D341Med (cell line): ENCODE measurements around the gene BCORL1.

Source experiments
- DNase-seq: peaks from one replicate; pipeline ENCODE4 v3.0.0; 2012; ENCODE audit warnings: low spot score

The BCORL1 gene

DNA sequence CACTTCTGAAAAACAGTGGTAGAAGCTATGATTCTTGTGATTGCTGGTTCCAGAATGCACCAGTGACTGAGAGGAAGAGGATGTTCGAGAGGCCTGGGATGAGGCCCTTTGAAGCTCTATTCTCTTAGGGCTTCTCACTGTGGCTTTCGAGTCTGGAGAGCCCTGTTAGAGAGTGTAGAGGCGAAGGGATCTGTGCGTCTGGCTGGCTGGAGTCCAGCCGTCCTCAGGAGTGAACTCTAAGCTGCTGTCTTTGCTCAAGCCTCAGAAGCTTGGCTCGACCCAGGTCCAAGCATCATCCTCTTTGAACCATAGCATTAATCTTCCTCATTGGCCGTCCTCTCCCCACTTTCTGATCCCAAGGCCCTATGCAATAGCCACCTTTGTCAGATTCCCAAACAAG lies 76.2 kb downstream of the BCORL1 start:
- no peak for DNase-seq

DNA sequence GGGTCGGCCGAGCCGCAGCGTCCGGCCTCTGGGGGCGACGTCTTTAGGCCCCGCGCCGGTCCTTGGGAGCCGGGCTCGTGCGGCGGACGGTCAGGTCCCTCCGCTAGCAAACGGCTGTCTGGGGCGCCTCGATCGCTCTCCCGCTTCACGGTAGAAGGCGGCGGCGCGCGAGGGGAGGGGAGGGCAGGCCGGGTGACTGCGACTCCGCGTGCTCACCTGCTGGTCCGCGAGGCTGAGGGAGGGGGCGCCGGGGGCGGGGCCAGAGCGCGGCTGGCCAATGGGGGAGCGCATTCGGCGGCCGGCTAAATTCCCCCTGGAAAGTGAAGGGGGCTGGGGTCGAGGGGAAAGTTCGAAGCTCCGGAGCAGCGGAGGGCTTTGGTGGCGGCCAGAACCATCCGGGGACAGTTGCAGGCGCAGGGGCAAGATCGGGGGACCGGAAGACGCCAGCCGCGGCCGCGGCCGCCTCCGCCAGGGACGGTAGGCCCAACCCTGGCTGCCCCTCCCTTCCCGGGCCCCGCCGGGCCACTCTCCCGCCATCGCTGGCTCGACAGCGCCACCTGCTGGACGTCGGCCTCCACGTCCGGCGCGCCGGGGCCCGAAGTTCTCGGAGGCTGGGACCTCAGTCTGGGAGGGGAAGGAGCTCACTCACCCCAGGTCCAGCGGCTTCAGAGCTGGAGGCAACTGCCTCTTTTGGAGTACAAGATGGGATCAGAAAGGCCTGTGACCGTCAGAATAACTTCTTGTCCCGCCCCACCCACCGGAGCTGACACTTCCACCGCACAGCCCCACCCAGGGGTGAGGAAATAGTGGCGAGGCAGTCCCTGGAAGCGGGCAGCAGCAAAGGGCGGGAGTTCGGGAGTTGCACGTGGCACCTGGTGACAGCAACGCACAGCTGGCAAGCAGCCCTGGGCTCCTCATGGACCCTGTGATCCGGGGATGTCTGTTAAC lies 78.0 kb downstream of the BCORL1 start:
- peak; percentile 94 for DNase-seq

DNA sequence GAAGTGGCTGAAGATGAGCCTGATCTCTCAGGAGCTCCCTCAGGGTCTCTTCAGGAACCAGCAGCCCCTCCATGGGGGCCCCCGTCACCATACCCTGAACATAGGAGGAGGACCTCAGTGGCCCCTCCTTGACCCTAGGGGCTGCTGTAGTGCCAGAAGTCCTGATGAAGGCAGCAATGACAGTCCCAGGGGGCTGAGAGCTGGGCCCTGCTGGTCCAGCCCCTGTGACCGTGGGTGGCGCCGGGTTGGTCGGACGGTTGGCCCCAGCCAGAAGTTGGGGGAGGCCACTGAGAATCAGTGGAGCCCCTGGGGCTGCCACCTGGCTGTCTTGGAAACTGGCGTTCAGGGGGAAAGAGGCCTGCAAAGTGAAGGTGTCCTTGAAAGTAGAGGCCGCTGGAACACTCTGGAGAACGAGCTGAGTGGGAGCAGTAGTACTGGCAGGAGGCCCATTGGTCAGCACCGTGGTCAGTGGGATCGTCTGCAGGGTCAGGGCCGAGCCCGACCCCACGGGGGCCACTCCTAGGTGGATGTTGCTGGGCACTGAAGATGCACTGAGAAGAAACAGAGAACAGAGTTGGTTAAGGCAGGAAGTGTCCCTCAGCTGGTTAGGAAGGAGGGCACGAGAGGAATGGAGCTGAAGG lies 84.7 kb downstream of the BCORL1 start:
- no peak for DNase-seq

DNA sequence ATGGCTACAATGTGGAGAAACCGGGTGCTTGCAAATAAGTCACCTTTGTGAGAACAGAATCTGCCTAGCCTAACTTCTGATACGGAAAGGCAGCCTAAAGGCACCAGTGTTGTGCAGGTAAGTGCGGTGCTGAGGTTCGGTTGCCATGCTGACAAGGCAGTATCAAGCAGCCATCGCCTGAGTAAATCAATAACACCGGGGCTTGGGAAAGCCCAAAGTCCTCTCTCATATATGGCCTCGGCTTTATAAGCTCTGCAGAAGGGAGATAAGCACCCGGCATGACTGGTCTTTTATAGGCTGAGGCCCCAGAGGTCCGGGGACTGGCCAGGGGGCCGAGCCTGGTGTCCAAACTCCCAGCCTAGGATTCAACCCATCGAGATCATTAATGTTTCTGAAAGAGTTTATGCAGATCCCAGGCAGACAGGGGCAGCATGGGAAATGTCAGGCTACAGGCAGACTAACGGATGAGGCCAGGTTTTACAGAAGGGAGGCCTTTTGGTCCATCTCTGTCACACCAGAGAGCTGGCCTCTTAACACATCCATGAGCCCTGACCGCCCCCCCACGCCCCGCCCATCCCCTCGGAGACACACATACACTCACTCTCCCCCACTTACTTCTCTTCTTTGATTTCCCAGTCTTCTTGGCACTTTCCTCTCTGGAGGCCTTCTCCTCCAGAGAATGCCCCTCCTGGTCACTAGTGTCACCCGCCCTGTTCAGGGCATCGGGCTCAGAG lies 89.3 kb downstream of the BCORL1 start:
- DNase-seq: no peak

DNA sequence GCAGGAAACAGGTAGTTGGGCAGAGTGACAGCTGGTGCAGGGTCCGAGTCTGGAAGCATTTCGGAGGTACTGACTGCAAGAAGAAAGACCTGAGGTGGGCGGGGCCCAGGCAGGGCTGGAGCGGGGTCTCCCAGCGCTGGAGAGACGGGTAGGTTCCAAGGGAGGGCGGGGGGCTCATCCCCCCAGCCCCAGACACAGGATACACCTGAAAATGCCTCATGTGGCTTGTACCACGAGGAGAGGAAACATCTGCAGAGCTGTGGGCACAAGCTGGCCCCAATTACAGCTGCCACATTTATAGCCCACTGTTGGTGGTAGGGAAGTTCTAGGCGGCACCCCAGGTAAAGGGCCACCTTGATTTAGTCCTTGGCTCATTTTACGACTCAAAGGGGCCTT lies 89.9 kb downstream of the BCORL1 start:
- no peak for DNase-seq

DNA sequence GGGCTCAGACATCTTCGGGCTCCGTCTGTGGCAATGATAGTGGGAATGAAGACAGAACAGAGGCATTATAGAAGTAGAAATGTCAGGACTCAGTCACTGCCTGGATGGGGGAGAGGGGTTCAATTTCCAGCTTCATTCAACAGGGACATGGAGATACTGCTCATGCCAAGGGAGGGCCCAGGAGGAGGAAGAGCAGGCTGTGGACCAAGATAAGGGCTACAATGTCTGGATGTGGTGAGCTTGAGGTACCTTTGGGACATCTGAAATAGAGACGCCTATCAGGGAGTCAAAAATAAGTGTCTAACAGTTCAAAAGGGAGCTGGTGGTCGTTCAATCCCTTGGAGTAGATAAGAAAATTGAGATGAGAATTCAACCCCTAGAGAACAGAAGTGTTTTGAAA lies 93.3 kb downstream of the BCORL1 start:
- no peak for DNase-seq

DNA sequence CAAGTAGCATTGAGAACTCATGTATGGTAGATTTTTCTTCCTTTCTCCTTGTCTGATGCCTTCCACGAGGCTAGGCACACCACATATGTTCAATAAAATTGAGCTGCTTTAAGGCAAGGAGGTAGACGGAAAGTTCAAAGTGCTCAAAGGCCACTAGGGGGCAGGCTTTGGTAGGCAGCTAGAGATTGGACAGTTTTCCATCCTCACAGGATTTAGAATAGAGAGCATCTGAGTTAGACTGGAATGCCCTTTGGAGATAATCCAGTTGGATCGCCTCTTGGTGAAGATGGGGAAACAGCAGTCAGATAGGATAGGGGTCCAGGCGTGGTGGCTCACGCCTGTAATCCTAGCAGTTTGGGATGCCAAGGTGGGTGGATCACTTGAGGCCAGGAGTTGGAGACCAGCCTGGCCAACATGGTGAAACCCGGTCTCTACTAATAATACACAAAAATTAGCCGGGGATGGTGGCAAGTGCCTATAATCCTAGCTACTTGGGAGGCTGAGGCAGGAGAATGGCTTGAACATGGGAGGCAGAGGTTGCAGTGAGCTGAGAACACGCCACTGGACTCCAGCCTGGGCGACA lies 97.5 kb downstream of the BCORL1 start:
- peak; percentile 61 for DNase-seq

DNA sequence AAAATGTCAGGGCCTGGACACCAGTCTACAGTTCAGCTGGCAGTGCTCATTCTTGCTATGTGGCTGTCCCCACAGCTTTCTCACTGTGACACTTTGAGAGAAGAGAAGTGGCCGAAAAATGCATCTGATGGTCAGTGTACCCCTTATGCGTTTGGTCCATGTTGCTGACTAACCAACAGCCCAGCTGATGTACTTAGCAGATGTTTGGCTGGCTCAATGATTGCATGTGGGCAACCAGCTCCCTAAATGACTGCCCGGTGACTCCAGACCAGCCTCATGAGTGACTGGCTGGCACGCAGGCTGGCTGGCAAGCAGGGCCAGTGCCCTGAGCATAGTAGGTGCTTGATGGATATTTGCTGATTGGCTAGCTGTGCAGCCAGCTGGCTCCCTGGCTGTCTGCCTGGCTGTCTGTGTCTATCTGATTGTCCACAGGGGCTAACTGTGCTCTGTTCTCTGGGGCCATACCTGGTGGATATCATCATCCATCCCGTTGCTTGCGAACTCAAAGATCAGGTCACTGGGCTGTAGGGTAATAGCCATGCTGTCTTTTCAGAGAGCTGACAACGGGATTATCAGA lies 98.4 kb downstream of the BCORL1 start:
- DNase-seq: no peak

DNA sequence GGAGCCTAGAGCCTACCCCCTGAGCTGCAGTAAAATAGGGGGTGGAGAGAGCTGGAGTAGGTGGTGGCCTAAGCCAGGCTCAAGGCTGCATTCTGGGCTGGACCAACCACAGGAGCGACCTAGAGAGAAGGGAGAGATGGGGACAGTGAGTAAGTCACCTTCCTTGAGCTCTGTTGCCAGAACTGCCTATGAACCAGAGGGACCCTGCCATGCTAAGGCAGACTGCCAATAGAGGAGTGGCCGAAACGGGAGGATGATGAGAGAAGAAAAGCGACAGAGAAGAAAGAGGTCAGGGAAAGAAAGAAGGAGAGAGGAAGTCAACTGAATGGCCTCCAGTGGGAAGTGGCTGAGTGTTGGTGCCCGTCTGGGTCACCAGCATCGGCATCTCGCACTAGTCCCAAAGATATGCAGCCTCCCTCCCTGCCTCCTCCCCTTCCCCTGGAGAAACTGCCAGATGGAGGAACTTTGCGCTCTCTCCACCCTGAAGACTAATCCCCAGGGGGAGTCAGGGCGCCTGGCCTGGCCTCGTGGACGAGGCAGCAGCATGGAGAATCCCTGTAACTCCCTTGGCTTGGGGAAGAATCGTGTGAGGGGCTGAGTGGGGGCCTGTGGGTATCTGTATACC lies 99.1 kb downstream of the BCORL1 start:
- DNase-seq: no peak

DNA sequence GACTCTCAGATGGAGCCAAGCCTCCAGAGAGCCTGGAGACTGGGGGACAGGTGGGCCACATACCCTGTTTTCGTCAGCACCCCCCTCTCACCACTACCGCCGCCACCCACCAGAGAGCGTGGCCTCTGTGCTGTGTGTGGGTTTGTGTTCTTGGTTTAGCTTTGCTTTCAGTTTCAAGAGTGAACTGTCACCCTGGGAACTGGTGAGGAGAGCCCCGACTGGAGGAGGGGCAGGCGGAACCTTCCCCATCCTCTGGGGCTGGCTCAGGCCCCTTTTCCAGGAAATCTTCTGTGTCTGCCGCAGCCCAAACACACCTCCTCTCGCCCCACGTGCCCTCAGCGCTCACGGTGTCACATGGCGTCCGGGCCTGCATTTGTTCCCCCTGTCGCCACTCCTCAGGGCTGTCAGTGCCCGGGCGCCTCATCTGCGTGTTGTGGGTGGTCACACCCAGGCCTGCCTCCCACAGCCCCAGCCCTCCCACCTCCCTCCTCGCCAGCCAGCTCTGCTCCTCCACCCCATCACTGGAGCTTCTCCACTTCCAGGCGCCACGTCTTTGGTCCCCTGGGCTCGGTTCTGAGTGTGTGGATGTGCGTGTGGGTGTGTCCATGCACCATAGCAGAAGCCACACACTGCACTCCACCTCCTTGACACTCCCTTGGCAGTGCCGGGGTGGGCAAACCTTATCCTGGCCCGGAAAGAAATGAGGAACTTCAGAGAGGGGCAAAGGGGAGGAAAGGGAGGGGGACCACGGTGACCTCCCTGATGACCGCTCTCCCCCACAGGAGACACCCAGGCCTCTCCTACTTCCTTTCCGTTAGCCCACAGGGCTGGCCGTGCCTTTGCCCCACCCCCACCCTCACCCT lies 100.0 kb downstream of the BCORL1 start:
- no peak for DNase-seq

DNA sequence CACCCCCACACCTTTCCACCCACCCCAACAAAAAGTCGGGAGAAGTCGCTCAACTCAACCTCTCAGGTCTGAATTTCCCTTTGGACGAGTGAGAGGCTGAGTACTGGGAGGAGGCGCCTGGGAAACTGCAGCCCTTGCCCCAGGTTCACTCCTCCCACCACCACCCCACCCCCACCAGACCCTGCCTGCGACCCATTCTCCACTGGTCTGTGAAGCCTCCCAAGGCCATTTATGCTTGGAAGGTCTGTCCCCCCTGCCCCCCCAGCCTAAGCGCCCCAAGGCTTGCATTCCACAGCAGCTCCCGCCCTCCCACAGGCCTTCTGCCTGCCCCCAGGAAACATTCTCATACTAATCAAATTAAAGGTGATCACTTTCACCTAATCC lies 100.7 kb downstream of the BCORL1 start:
- no peak for DNase-seq

DNA sequence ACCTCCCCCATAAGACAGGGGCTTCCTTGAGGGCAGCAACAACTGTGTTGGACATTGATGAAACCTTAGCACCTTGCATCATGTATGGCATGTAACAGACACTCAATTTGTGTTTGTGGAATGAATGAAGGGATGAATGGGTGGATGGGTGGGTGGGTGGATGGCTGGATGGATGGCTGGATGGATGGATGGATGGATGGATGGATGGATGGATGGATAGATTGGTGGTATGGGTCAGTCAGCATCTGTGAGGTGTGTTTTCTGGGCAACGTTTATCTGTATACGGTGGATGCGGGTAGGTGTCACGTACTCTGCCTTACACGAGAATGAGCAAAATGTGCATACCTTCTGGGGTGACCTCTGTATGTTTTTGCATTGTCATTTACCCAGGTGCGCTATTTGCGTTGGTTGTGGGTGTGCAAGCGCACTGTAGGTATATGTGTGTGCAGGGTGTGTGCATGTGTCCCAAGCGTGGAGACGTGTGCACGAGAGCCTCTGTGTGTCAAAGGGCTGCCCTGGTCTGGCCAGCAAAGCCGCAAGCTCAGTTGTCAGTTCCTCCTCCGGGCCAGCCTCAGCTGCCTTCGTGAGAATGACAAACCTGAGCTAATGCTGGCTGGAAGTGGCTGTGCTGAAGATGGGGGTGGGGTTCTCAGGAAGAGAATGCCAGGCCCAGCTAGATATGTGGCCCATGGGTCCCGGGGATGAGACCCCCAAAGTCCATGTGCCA lies 101.4 kb downstream of the BCORL1 start:
- DNase-seq: no peak

DNA sequence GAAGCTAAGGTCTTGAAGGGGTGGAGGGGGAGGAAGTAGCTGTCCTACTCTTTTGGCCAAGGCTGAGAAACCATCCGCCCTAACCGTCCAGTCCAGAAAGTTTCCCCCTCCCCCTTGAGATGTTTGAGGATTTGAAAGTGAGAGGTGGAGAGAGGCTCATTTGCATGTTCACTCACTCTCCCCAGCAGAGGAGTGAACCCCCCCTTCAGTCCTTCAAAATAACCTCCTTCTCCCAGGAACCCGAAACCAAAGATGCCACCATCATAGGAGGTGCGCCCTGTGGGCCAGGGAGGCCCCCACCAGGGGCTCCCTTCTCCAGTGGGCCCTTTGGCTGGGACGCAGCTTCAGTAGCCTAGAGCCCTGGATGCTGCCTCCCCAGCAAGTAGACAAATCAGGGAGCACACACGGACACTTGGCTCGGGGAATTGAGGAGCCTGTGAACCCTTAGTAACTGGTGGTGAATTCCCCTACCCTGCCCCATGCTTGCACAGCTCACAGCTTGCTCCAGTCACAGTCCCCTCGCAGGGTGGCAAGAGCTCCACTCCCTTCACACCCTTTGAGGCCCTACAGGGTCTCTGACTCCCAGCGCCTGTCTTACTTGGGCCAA lies 102.3 kb downstream of the BCORL1 start:
- DNase-seq: no peak

DNA sequence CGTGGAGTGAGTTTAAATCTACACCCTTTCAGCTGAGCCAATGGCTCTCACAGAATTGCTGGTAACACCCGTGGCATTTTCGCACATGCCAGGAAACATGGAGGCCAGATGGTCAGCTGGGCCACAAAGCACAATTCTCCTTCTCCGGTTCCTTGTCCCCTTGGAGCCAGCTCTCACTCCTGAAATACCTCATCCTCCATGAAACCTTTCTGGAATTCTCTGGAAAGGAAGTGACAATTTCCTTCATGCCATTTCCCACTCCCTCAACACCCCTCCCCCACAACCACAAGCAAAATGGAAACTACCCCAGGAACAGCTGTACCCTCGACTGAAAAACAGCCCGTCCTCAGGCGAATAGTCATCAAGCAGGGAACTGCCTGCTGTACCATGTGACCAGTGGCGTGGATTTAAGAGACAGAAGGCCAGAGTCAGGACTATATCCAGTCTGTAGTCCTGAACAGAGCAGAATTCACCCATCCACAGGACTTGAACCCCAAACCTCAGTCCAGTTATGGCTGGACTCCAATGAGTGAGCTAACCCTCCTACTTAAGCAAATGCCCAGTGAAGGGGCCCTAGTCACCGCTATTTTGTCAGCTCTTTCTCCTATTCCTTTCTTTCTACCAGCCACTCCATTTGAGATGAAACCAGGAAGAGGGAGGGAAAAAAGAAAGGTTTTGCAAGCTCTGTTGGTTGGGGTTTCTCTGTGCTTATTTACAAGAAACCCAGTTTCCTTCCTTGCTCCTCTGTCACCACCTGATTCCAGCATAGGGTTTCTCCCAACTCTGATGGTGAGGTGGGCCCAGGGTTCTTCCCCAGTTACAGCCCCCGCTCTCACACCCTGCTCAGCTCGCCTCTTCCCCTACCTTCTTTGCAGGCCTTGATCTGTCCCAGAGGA lies 103.4 kb downstream of the BCORL1 start:
- no peak for DNase-seq

DNA sequence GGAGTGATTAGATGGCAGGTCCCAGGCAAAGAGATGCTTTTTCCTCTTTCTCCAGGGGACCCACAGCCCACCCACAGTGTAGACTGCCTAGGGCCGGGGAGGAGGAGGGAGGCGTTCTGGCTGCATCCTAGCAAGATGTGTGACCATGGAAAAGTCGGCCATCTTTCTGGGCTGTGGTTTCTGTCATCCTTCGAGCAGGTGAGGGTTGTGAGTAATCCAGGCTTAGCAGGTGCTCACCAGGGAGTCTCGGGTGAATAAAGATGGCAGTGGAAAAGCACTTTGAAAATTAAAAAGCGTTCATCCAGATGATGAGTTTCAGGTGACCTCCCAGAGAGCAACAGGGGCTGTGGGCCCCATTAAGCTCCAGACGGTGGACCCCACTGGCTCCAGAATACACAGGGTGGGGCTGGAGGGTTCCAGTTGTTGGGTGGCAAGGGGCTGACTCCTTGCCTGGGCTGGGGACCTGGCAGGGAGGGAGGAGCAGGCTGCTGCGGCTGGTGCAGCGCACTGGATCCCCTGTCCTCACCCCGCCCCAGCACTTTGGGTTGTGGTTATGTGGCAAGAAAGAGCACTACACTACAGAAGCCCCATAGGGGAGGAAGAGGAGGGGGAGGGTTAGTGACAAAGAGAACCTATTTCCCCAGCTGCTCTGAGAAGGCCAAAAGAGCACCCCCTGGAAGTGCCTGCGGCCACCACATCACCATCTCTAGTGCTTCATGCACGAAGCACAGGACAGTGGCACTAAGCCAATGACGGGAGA lies 104.2 kb downstream of the BCORL1 start:
- no peak for DNase-seq

DNA sequence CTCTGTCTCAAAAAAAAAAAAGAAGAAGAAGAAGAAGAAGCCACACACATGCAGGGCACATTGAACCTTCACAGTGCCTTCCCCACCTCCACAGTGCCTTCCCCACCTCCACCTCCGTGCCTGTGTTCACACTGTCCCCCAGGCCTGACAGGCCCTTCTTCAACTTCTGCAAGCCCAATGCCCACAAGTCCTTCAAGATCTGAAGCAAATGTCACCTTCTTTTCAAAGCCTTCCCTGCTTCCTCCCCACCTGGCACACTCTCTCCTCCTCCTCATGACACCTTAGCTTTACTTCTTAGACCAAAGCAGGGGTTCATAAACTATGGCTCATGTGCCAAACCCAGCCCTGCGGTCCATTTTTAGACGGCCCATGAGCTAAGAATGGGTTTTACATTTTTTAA lies 107.9 kb downstream of the BCORL1 start:
- DNase-seq: no peak

DNA sequence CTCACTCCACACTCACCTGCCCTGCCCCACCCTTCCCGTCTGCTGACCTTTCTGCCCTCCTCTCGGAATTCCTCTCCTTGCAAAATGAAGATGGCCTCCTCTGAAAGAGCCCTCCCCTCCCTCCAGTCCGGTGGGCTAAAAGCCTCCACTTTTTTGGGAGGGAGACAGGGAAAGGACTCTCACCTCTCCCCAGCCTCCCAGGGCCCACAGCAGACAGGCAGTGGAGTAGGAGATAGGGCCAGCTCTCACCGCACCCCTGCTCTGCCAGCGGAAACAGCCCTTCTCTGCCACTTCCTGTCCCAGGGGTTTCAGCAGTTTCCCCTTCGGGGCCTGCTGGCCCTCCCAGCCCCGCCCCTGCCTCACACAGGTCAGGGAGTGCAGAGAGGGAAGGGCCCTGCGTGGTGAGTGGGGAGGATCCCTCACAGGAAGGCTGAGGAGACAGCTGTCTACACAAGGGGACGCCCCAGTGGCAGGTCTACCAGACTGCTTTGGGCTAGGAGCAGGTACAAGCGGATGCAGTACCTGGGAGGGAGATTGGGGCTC lies 109.6 kb downstream of the BCORL1 start:
- no peak for DNase-seq
